Esophagus mucosa (tissue), 1 donor: ENCODE measurements around the gene BBS2. TPM values are rescaled to one million over a fixed set of nuclear protein-coding genes. Genes with fewer than 3 reads are reported as not detected.

ENCODE experiments used
- total RNA-seq: library from RNA; stranded (reverse); gene quantifications from one replicate; pipeline ENCODE4 v1.2.4, GENCODE V29; 2023
- donor health status: DM: yes; HTN: yes; CAD: no.

BBS2 gene
- total RNA-seq, 1 donor from 2014 or later = 35.3 TPM

Other genes starting within 250 kb of the BBS2 start
- 74.2 TPM for gene AMFR, start 94.5 kb downstream of the BBS2 start, total RNA-seq
- 99.3 TPM for gene NUDT21, start 68.7 kb downstream of the BBS2 start, total RNA-seq
- gene OGFOD1, start 68.5 kb downstream of the BBS2 start, total RNA-seq = 39.0 TPM
- gene MT4, start 45.0 kb upstream of the BBS2 start, total RNA-seq = 8.4 TPM
- gene MT3, start 69.5 kb upstream of the BBS2 start, total RNA-seq = not detected
- 220 TPM for gene MT2A, start 88.6 kb upstream of the BBS2 start, total RNA-seq
- gene MT1E, start 105.8 kb upstream of the BBS2 start, total RNA-seq = 98.8 TPM
- gene MT1M, start 112.6 kb upstream of the BBS2 start, total RNA-seq = 2.0 TPM
- gene MT1A, start 118.6 kb upstream of the BBS2 start, total RNA-seq = 2.9 TPM
- not detected for gene MT1B, start 131.9 kb upstream of the BBS2 start, total RNA-seq
- 3.7 TPM for gene MT1F, start 137.9 kb upstream of the BBS2 start, total RNA-seq
- 26.3 TPM for gene MT1G, start 148.0 kb upstream of the BBS2 start, total RNA-seq
- gene MT1H, start 149.8 kb upstream of the BBS2 start, total RNA-seq = 5.0 TPM
- gene MT1X, start 162.4 kb upstream of the BBS2 start, total RNA-seq = 603 TPM
- gene NUP93, start 210.1 kb upstream of the BBS2 start, total RNA-seq = 52.3 TPM